OCI-LY1 (cell line): ENCODE measurements around the gene LMBR1.

Experiments
- CTCF ChIP-seq: fragments of 200-600 bp; sonication (generic), shearing (Covaris generic); IDR thresholded peaks from 2 replicates; pipeline ENCODE4 v1.5.1; 2017; ENCODE audit warnings: mild to moderate bottlenecking, antibody characterized with exemption, low read length, moderate library complexity, mixed read lengths
- EZH2 ChIP-seq: fragments of 200-600 bp; sonication (generic), shearing (Covaris generic); IDR thresholded peaks from 2 replicates; pipeline ENCODE4 v1.8.0; 2017; ENCODE audit warnings: borderline replicate concordance, mixed run types, mild to moderate bottlenecking, antibody characterized with exemption, low read length, moderate library complexity, mixed read lengths

- TF ChIP-seq CTCF (no peak), EZH2 (no peak)
These were observed 120.3 kb downstream of the LMBR1 start for GRCh38 chr7:156772725-156773124.
